Vein endothelial cell (primary cell): ENCODE data around the gene GTPBP10. TPM values are rescaled to one million over a fixed set of nuclear protein-coding genes. Genes with fewer than 3 reads are reported as not detected.

Source experiments
- total RNA-seq: library from RNA; depleted of rRNA; stranded (reverse); fragments of >200 nt; gene quantifications from 2 replicates; pipeline ENCODE4 v1.2.3, GENCODE V29; 2012

GTPBP10 gene
- total RNA-seq: 10.8 and 16.9 TPM in 2 replicates

GRCh38 chr7:90346336-90347125 is at the start of gene GTPBP10:
GTPBP10 (plus strand) TSS chr7:90346716; CDS start chr7:90346742, 26 bp downstream.

GRCh38 chr7:90320801-90321494 is 25.6 kb upstream of the GTPBP10 start, which contains the start of gene FAM237B:
FAM237B (minus strand) TSS chr7:90321304; CDS start chr7:90319748, 1,556 bp downstream.

GRCh38 chr7:90403174-90404113 is 56.9 kb downstream of the GTPBP10 start, which contains the start of gene CLDN12:
CLDN12 (plus strand) TSS chr7:90403461; CDS start chr7:90412677, 9,216 bp downstream.

Other genes starting within 250 kb of the GTPBP10 start
- 23.2 and 39.6 TPM in 2 replicates for gene STEAP1, start 192.2 kb upstream of the GTPBP10 start, total RNA-seq
- gene STEAP2, start 135.0 kb upstream of the GTPBP10 start, total RNA-seq: 2.3 and 8.8 TPM in 2 replicates
- gene CFAP69, start 101.5 kb upstream of the GTPBP10 start, total RNA-seq: 2.6 and 3.6 TPM in 2 replicates
- gene FAM237B, start 25.4 kb upstream of the GTPBP10 start, total RNA-seq: not detected in 2 replicates
- gene CLDN12, start 56.7 kb downstream of the GTPBP10 start, total RNA-seq: 10.2 and 14.0 TPM in 2 replicates
- gene PTTG1IP2, start 122.9 kb downstream of the GTPBP10 start, total RNA-seq: not detected in 2 replicates
- 8.5 and 13.6 TPM in 2 replicates for gene CDK14, start 249.6 kb downstream of the GTPBP10 start, total RNA-seq